Thyroid gland (tissue), 4 donors: ENCODE measurements around the gene GRID2IP. TPM values are rescaled to one million over a fixed set of nuclear protein-coding genes. Genes with fewer than 3 reads are reported as not detected.
"Not testable (repeated sequence)": the region's sequence is repeated elsewhere in the genome, so short reads cannot be mapped to it uniquely, and the experiment has no call there.

ENCODE experiments used
- DNase-seq, 2 donors: peaks; one replicate each; pipeline ENCODE4 v3.0.0-alpha.2; 2019
- H3K27ac ChIP-seq, 3 donors: fragments of 200-600 bp; sonication (generic); 1 replicate in 2 of 3; 2 replicates in 1 of 3; pipeline ENCODE4 v1.5.1; 2016 to 2019; ENCODE audit warnings: mild to moderate bottlenecking in 1 of 3, moderate library complexity in 1 of 3
- H3K27me3 ChIP-seq: fragments of 200-600 bp; sonication (generic); one replicate; pipeline ENCODE4 v1.5.1; 2019
- H3K36me3 ChIP-seq, 2 donors: fragments of 200-600 bp; sonication (generic); one replicate each; pipeline ENCODE4 v1.5.1; 2016 to 2019
- H3K4me1 ChIP-seq, 2 donors: fragments of 200-600 bp; sonication (generic); one replicate each; pipeline ENCODE4 v1.5.1; 2017 to 2019
- H3K4me3 ChIP-seq, 3 donors: fragments of 200-600 bp; sonication (generic); replicated peaks in 1 of 3; 1 replicate in 2 of 3; 2 replicates in 1 of 3; pipeline ENCODE4 v1.5.1; 2016; ENCODE audit warnings: mild to moderate bottlenecking in 1 of 3
- H3K9me3 ChIP-seq: fragments of 200-600 bp; sonication (generic); one replicate; pipeline ENCODE4 v1.5.1; 2017
- CTCF ChIP-seq, 6 experiments: fragments of 200-600 bp in 3 of 6; fragments of 450-650 bp in 3 of 6; sonication (generic) in 3 of 6; IDR thresholded peaks; one replicate each; pipeline ENCODE4 v1.5.1; 2016 to 2019; ENCODE audit warnings: antibody characterized with exemption in 6 of 6, mild to moderate bottlenecking in 2 of 6, inconsistent platforms in 1 of 6, moderate library complexity in 1 of 6
- POLR2A ChIP-seq, 2 donors: fragments of 450-650 bp; IDR thresholded peaks; one replicate each; pipeline ENCODE4 v1.6.1; 2017; ENCODE audit warnings: antibody characterized with exemption in 2 of 2, mild to moderate bottlenecking in 2 of 2, moderate library complexity in 1 of 2
- WGBS, 2 donors: methylation state at CpG; one replicate each; pipeline ENCODE4 v1.1.5; 2017; 5-methylcytosine and 5-hydroxymethylcytosine counted together
- intact Hi-C: fragments of 100-400 bp; cut with DNase I; formaldehyde crosslinking; loops from one replicate; pipeline ENCODE4 v1.15.1; 2023
- total RNA-seq, 4 donors: library from RNA; depleted of rRNA; stranded (reverse); fragments of >200 nt; gene quantifications; one replicate each; pipeline ENCODE4 v1.2.3, GENCODE V29; 2016

The GRID2IP gene
- total RNA-seq, 4 donors from 2014 or later, result 0.13 to 0.67 (median 0.40) TPM

- Histone ChIP-seq H3K27ac (peak within 1 kb of the TSS; percentile 76 to 95 (median 92)), H3K4me3 (peak within 1 kb of the TSS; percentile 46 to 100 (median 62)), H3K4me1 (peaks cover 0 to 4% of the 10 kb centered on the region in 2 donors), H3K36me3 (peaks cover 13 to 15% of the 10 kb centered on the region in 2 donors), H3K9me3 (no peaks in the 10 kb centered on the region), H3K27me3 (no peaks in the 10 kb centered on the region)
- DNase-seq, result peak; percentile 89 to 91
- TF ChIP-seq POLR2A (IDR thresholded peaks at IDR 0.05) (peak; percentile 72 to 90), CTCF (IDR thresholded peaks at IDR 0.05) (no peak)
- 16 to 31% methylated on average over 29 to 50 of the region's 51 CpGs for WGBS, 2 donors
- intact Hi-C loops, result no loop called here
Measured at GRCh38 chr7:6577369-6578113, 26.3 kb upstream of the GRID2IP start, which contains the start of gene ZDHHC4. Gene ZDHHC4 (plus strand): TSS chr7:6577454. CDS start chr7:6580562, 3,108 bp downstream.

- 19 to 24% methylated on average over 14 of the region's 14 CpGs for WGBS, 2 donors
- H3K4me3 ChIP-seq, result peak overlapping the region in 2 of 3 donors; percentile 62 to 100
- H3K9me3 ChIP-seq, H3K27me3 ChIP-seq, H3K4me1 ChIP-seq, H3K36me3 ChIP-seq, intact Hi-C loops: not testable (repeated sequence)
- H3K27ac ChIP-seq, result peak overlapping the region; percentile 76 to 95 (median 92)
- DNase-seq, result peak in 1 of 2 donors; percentile 19
Measured at GRCh38 chr7:6576867-6577368, 25.7 kb upstream of the GRID2IP start.

- Histone ChIP-seq H3K4me3 (peak overlapping the region in 1 of 3 donors; percentile 62), H3K27me3 (no peaks in the 10 kb centered on the region)
Measured at GRCh38 chr7:6576024-6576866, 25.0 kb upstream of the GRID2IP start.

GRCh38 chr7:6575281-6576023 is 24.2 kb upstream of the GRID2IP start:
- WGBS, 2 donors, result 79 to 86% methylated on average over 9 of the region's 9 CpGs
- H3K4me3 ChIP-seq, result no peak overlapping the region
- no peak for TF ChIP-seq POLR2A (IDR thresholded peaks at IDR 0.05)
- no peak for TF ChIP-seq CTCF (IDR thresholded peaks at IDR 0.05)
- no peaks in the 10 kb centered on the region for H3K9me3 ChIP-seq
- H3K27ac ChIP-seq, result no peak overlapping the region
- no peaks in the 10 kb centered on the region for H3K27me3 ChIP-seq
- no peaks in the 10 kb centered on the region for H3K36me3 ChIP-seq
- peaks cover 0 to 4% of the 10 kb centered on the region in 2 donors for H3K4me1 ChIP-seq
- intact Hi-C loops, result no loop called here
- no peak for DNase-seq

More at GRCh38 chr7:6576024-6576866, 25.0 kb upstream of the GRID2IP start:
- TF ChIP-seq POLR2A (IDR thresholded peaks at IDR 0.05), result no peak
- TF ChIP-seq CTCF (IDR thresholded peaks at IDR 0.05), result no peak
- Histone ChIP-seq H3K4me1 (peaks cover 0 to 4% of the 10 kb centered on the region in 2 donors), H3K27ac (no peak overlapping the region), H3K9me3 (no peaks in the 10 kb centered on the region), H3K36me3 (peaks cover 6 to 7% of the 10 kb centered on the region in 2 donors)
- intact Hi-C loops, result no loop called here
- peak in 1 of 2 donors; percentile 6 for DNase-seq
- WGBS, 2 donors, result 81 to 82% methylated on average over 12 to 14 of the region's 14 CpGs
